DOHH2 (cell line): ENCODE measurements around the gene RASSF10.

Experiments used
- H3F3A ChIP-seq: fragments of 200-600 bp; sonication (generic), shearing (Covaris generic); 2 replicates; pipeline ENCODE4 v1.6.0; 2016; ENCODE audit warnings: antibody characterized with exemption, mild to moderate bottlenecking; ENCODE audit not compliant: control insufficient read depth, insufficient read depth
- H3K27ac ChIP-seq: fragments of 200-600 bp; sonication (generic); 2 replicates; pipeline ENCODE4 v1.5.1; 2014; ENCODE audit warnings: low read depth, mild to moderate bottlenecking, low read length, moderate library complexity
- H3K27me3 ChIP-seq: fragments of 200-600 bp; sonication (generic); 2 replicates; pipeline ENCODE4 v1.6.1; 2014; ENCODE audit warnings: mild to moderate bottlenecking, low read length, mixed read lengths; ENCODE audit not compliant: control insufficient read depth
- H3K36me3 ChIP-seq: fragments of 200-600 bp; sonication (generic); 2 replicates; pipeline ENCODE4 v1.6.1; 2014; ENCODE audit warnings: mild to moderate bottlenecking, low read length, moderate library complexity, mixed read lengths; ENCODE audit not compliant: control insufficient read depth
- H3K4me1 ChIP-seq: fragments of 200-600 bp; sonication (generic); 2 replicates; pipeline ENCODE4 v1.6.1; 2014; ENCODE audit warnings: mild to moderate bottlenecking, low read length, mixed read lengths; ENCODE audit not compliant: control insufficient read depth
- H3K4me2 ChIP-seq: fragments of 200-600 bp; sonication (generic); 2 replicates; pipeline ENCODE4 v1.6.0; 2014; ENCODE audit warnings: mild to moderate bottlenecking, low read length, moderate library complexity
- H3K4me3 ChIP-seq: fragments of 200-600 bp; sonication (generic); 2 replicates; pipeline ENCODE4 v1.5.1; 2014; ENCODE audit warnings: mild to moderate bottlenecking, low read length, mixed read lengths
- H3K79me2 ChIP-seq: fragments of 200-600 bp; sonication (generic); 2 replicates; pipeline ENCODE4 v1.6.1; 2014; ENCODE audit warnings: mild to moderate bottlenecking, low read length, mixed read lengths; ENCODE audit not compliant: control insufficient read depth
- H3K9me2 ChIP-seq: fragments of 200-600 bp; sonication (generic); replicated peaks from 2 replicates; pipeline ENCODE4 v1.6.1; 2014; ENCODE audit warnings: mild to moderate bottlenecking, low read length, mixed read lengths; ENCODE audit not compliant: control insufficient read depth
- H3K9me3 ChIP-seq: fragments of 200-600 bp; sonication (generic); 2 replicates; pipeline ENCODE4 v1.6.1; 2014; ENCODE audit warnings: antibody characterized with exemption, low read length, mixed read lengths; ENCODE audit not compliant: control insufficient read depth, insufficient read depth
- H4K20me1 ChIP-seq: fragments of 200-600 bp; sonication (generic); 2 replicates; pipeline ENCODE4 v1.6.0; 2014; ENCODE audit warnings: low read depth, mild to moderate bottlenecking, antibody characterized with exemption, low read length, moderate library complexity; ENCODE audit not compliant: control insufficient read depth, insufficient read depth
- EZH2phosphoT487 ChIP-seq: fragments of 200-600 bp; sonication (generic); IDR thresholded peaks from 2 replicates; pipeline ENCODE4 v1.6.1; 2017; ENCODE audit warnings: borderline replicate concordance, mild to moderate bottlenecking, antibody characterized with exemption, low read length, moderate library complexity, mixed read lengths
- TF ChIP-seq, protein P1 (sequence below): fragments of 200-600 bp; sonication (generic); IDR thresholded peaks from one replicate; pipeline ENCODE4 v1.5.1; 2014; ENCODE audit warnings: antibody characterized with exemption, mild to moderate bottlenecking, low read depth, low read length; ENCODE audit not compliant: poor library complexity, severe bottlenecking

RASSF10 gene

DNA sequence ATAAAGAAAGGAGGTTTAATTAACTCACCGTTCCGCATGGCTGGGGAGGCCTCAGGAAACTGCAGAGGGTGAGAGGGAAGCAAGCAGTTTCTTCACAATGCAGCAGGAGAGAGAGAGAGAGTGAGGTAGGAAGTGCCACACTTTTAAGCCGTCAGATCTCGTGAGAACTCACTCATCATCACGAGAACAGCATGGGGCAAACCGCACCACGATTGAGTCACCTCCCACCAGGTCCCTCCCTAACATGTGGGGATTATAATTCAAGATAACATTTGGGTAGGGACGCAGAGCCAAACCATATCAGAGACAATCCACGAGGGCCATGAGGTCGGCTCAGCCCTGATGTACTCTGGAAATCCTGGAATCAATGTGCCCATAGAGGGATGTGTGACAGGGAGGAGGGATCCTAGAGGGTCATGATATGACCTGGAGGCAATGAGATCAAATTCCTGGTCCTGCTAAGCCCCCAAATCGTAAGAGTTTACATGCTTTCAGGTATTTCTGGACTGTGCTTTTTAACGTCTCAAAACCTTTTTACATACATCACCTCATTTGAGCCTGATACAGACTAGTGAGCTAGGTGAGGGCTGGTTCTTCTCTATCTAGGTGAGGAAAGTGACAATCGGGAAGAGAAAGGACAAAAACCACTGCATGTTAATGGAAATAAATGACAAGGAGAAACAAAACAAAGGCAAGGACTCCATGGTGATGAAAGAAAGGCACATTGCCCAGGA is 19.5 kb upstream of the RASSF10 start:
- Histone ChIP-seq H3K4me3 (no peak overlapping the region), H3K4me2 (no peak overlapping the region)

DNA sequence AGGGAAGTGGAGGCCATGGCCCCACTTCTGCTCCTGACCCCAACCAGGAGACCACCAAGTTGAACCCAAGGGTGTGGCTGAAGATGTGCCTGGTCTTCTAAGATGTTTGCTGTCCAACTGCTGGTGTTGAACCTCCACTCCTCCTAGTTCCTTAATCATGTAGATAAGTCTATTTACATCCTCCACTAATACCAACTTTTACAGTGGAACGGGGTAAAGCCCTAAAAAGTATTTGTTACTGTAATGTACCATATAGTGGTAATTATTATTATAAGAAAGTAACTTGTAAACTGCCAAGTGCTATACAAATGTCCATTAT is 19.0 kb upstream of the RASSF10 start:
- Histone ChIP-seq H3F3A (no peaks in the 10 kb centered on the region), H3K27ac (no peak overlapping the region), H3K4me3 (no peak overlapping the region), H3K9me3 (no peaks in the 10 kb centered on the region), H3K36me3 (no peaks in the 10 kb centered on the region), H3K79me2 (no peaks in the 10 kb centered on the region), H3K9me2 (no peaks in the 10 kb centered on the region; the same call in 1 of the 2 replicates), H4K20me1 (no peaks in the 10 kb centered on the region), H3K4me2 (no peak overlapping the region), H3K4me1 (no peaks in the 10 kb centered on the region), H3K27me3 (no peaks in the 10 kb centered on the region)
- TF ChIP-seq EZH2phosphoT487: no peak

More for the DNA sequence above, 19.5 kb upstream of the RASSF10 start:
- H3K9me2 ChIP-seq: no peaks in the 10 kb centered on the region; the same call in 1 of the 2 replicates
- no peaks in the 10 kb centered on the region for H3F3A ChIP-seq
- no peaks in the 10 kb centered on the region for H3K4me1 ChIP-seq
- no peak for TF ChIP-seq EZH2phosphoT487
- H3K27me3 ChIP-seq: no peaks in the 10 kb centered on the region
- H4K20me1 ChIP-seq: no peaks in the 10 kb centered on the region
- H3K27ac ChIP-seq: no peak overlapping the region
- H3K9me3 ChIP-seq: no peaks in the 10 kb centered on the region
- no peaks in the 10 kb centered on the region for H3K36me3 ChIP-seq
- no peaks in the 10 kb centered on the region for H3K79me2 ChIP-seq

DNA sequence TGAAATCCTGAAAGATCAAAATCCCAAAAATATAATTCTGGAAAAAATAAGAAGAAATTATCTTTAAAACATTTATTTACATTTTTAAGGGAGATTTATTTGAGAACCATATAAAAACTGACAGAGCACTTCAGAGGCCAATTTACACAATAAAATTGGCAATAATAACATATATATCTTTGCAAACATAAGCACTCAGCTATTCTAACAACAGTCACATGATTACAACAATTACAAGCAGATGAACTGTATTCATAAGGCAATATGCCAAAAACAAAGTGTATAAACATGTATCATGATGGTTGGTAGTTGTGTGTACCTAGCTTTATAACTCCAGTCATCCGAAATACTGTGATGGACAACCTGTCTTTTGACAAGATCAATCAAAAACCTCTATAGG is 17.7 kb upstream of the RASSF10 start:
- H3K9me3 ChIP-seq: no peaks in the 10 kb centered on the region
- H3K4me3 ChIP-seq: no peak overlapping the region
- H3K4me1 ChIP-seq: no peaks in the 10 kb centered on the region
- H3K36me3 ChIP-seq: no peaks in the 10 kb centered on the region
- H3K27me3 ChIP-seq: no peaks in the 10 kb centered on the region
- no peaks in the 10 kb centered on the region for H3F3A ChIP-seq
- H4K20me1 ChIP-seq: no peaks in the 10 kb centered on the region
- H3K79me2 ChIP-seq: no peaks in the 10 kb centered on the region
- no peak overlapping the region for H3K4me2 ChIP-seq
- H3K27ac ChIP-seq: no peak overlapping the region
- TF ChIP-seq, protein P1, sequence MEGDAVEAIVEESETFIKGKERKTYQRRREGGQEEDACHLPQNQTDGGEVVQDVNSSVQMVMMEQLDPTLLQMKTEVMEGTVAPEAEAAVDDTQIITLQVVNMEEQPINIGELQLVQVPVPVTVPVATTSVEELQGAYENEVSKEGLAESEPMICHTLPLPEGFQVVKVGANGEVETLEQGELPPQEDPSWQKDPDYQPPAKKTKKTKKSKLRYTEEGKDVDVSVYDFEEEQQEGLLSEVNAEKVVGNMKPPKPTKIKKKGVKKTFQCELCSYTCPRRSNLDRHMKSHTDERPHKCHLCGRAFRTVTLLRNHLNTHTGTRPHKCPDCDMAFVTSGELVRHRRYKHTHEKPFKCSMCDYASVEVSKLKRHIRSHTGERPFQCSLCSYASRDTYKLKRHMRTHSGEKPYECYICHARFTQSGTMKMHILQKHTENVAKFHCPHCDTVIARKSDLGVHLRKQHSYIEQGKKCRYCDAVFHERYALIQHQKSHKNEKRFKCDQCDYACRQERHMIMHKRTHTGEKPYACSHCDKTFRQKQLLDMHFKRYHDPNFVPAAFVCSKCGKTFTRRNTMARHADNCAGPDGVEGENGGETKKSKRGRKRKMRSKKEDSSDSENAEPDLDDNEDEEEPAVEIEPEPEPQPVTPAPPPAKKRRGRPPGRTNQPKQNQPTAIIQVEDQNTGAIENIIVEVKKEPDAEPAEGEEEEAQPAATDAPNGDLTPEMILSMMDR: no peak
- no peak for TF ChIP-seq EZH2phosphoT487
- H3K9me2 ChIP-seq: no peaks in the 10 kb centered on the region; the same call in 1 of the 2 replicates

DNA sequence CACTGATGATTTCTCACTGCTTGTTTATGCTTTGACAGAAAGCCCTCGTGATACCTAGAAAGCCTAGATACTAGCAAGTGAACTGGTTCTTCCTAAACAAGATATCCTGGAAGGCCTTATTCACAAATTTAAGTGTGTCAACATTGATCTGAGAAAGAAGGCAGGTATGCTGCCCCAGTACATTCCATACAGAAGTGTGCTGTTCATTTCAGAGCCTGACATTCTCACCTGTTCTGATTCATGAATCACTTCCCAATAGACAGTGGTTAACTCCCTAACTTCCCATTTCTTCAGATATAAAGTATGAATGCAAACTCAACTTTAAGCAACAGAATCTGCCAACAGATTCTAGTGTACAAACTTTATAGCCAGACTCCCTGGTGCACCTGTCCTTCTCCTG is 15.5 kb upstream of the RASSF10 start:
- H3K79me2 ChIP-seq: no peaks in the 10 kb centered on the region
- no peaks in the 10 kb centered on the region for H4K20me1 ChIP-seq
- H3K4me1 ChIP-seq: no peaks in the 10 kb centered on the region
- no peak overlapping the region for H3K27ac ChIP-seq
- no peaks in the 10 kb centered on the region for H3K9me3 ChIP-seq
- no peak overlapping the region for H3K4me3 ChIP-seq
- no peaks in the 10 kb centered on the region for H3K27me3 ChIP-seq
- H3K36me3 ChIP-seq: no peaks in the 10 kb centered on the region
- no peaks in the 10 kb centered on the region for H3F3A ChIP-seq
- H3K4me2 ChIP-seq: no peak overlapping the region
- no peaks in the 10 kb centered on the region; the same call in 1 of the 2 replicates for H3K9me2 ChIP-seq
- TF ChIP-seq, protein P1: no peak
- TF ChIP-seq EZH2phosphoT487: no peak
